Esophagus muscularis mucosa (tissue), 4 donors: Measurements from ENCODE around the gene ANO4. TPM values are rescaled to one million over a fixed set of nuclear protein-coding genes. Genes with fewer than 3 reads are reported as not detected.

Experiments used
- DNase-seq: peaks from one replicate; pipeline ENCODE4 v3.0.0-alpha.2; 2017; ENCODE audit errors: extremely low spot score
- H3K27ac ChIP-seq, 4 donors: fragments of 200-600 bp; sonication (generic); replicated peaks in 1 of 4; 1 replicate in 3 of 4; 2 replicates in 1 of 4; pipeline ENCODE4 v1.5.1; 2016 to 2019; ENCODE audit warnings: mild to moderate bottlenecking in 1 of 4
- H3K27me3 ChIP-seq, 4 donors: fragments of 200-600 bp; sonication (generic); one replicate each; pipeline versions ENCODE4 v1.5.1 to v1.6.0; 2016 to 2019
- H3K36me3 ChIP-seq, 4 donors: fragments of 200-600 bp; sonication (generic); one replicate each; pipeline ENCODE4 v1.5.1; 2016 to 2019
- H3K4me1 ChIP-seq, 4 donors: fragments of 200-600 bp; sonication (generic); one replicate each; pipeline ENCODE4 v1.5.1; 2016 to 2019
- H3K4me3 ChIP-seq, 4 donors: fragments of 200-600 bp; sonication (generic); 1 replicate in 2 of 4; 2 replicates in 2 of 4; pipeline ENCODE4 v1.5.1; 2016 to 2019; ENCODE audit warnings: mild to moderate bottlenecking in 4 of 4, moderate library complexity in 1 of 4
- H3K9me3 ChIP-seq, 4 donors: fragments of 200-600 bp; sonication (generic); 1 replicate in 3 of 4; 2 replicates in 1 of 4; pipeline ENCODE4 v1.5.1; 2016 to 2019
- CTCF ChIP-seq, 3 experiments: fragments of 200-600 bp in 2 of 3; fragments of 450-650 bp in 1 of 3; sonication (generic) in 2 of 3; IDR thresholded peaks; one replicate each; pipeline ENCODE4 v1.5.1; 2017 to 2019; ENCODE audit warnings: antibody characterized with exemption in 3 of 3, mild to moderate bottlenecking in 2 of 3, moderate library complexity in 1 of 3
- EP300 ChIP-seq: sonication (generic); formaldehyde crosslinking; IDR thresholded peaks from one replicate; pipeline ENCODE4 v1.6.1; 2017; ENCODE audit warnings: antibody characterized with exemption
- POLR2A ChIP-seq: fragments of 450-650 bp; IDR thresholded peaks from one replicate; pipeline ENCODE4 v1.6.1; 2017; ENCODE audit warnings: antibody characterized with exemption, moderate library complexity, mild to moderate bottlenecking, low read depth
- POLR2AphosphoS5 ChIP-seq, 2 donors: sonication (generic); formaldehyde crosslinking; IDR thresholded peaks; one replicate each; pipeline ENCODE4 v1.6.1; 2017; ENCODE audit warnings: antibody characterized with exemption in 2 of 2
- WGBS: methylation state at CpG from one replicate; pipeline ENCODE4 v1.1.5; 2018; 5-methylcytosine and 5-hydroxymethylcytosine counted together
- intact Hi-C: fragments of 100-400 bp; cut with DNase I; formaldehyde crosslinking; loops from one replicate; pipeline ENCODE4 v1.15.1; 2023
- total RNA-seq, 4 donors: library from RNA; depleted of rRNA; stranded (reverse); fragments of >200 nt; gene quantifications; one replicate each; pipeline versions ENCODE4 v1.1.0 to v1.2.1, GENCODE V29; 2016

The ANO4 gene
- total RNA-seq, 4 donors from 2014 or later, result 0.06 to 0.17 TPM; not detected in 2

DNA sequence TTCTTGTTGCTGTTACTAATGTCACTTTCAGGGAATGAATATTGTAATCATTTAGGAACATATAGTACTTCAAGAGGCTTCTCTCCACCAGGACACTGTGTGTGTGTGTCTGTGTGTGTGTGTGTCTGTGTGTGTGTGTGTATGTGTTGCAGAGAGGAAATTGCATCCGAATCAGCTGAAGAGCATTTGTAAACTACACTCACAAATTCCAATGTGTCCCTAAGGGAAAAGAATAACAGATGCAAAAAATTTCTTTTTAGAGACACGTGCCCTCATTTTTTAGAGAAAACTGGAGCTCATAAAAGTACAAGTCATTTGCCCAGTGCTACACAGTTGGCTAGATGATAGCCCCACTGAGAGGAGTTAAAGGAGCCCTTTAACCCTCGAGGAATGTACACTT, 168.8 kb downstream of the ANO4 start:
- WGBS, result 44% methylated on average over 3 of the region's 3 CpGs
- no peak overlapping the region for H3K27ac ChIP-seq
- no peaks in the 10 kb centered on the region for H3K9me3 ChIP-seq
- intact Hi-C loops, result no loop called here
- H3K4me3 ChIP-seq, result no peak overlapping the region
- DNase-seq, result no peak
- H3K4me1 ChIP-seq, result no peaks in the 10 kb centered on the region
- H3K36me3 ChIP-seq, result no peaks in the 10 kb centered on the region
- peaks cover 0 to 5% (median 0%) of the 10 kb centered on the region in 4 donors for H3K27me3 ChIP-seq
- TF ChIP-seq POLR2AphosphoS5 (IDR thresholded peaks at IDR 0.05), result no peak

DNA sequence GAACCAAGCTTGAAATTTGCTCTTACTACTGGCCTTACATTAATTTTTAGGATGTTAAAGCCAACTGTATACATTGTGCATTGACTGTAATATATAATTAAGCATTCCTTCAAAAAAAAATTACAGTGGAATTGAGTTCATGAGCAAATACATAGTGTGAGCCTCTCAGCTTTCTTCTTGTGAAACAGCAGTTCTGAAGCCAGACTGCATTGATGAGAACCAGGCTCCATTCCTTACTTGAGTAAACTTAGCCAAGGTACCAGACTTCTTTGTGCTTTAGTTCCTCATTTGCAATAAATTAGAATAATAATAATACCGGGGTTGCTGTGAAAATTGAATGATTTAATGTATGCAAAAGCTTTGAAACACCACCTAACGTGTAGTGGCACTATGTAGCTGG, 169.5 kb downstream of the ANO4 start:
- WGBS, result 49% methylated on average over 2 of the region's 2 CpGs
- Histone ChIP-seq H3K27me3 (peaks cover 0 to 5% (median 0%) of the 10 kb centered on the region in 4 donors), H3K27ac (no peak overlapping the region), H3K4me1 (no peaks in the 10 kb centered on the region), H3K36me3 (no peaks in the 10 kb centered on the region), H3K4me3 (no peak overlapping the region), H3K9me3 (no peaks in the 10 kb centered on the region)
- intact Hi-C loops, result no loop called here
- TF ChIP-seq EP300 (no peak), POLR2AphosphoS5 (IDR thresholded peaks at IDR 0.05) (no peak)
- DNase-seq, result no peak

DNA sequence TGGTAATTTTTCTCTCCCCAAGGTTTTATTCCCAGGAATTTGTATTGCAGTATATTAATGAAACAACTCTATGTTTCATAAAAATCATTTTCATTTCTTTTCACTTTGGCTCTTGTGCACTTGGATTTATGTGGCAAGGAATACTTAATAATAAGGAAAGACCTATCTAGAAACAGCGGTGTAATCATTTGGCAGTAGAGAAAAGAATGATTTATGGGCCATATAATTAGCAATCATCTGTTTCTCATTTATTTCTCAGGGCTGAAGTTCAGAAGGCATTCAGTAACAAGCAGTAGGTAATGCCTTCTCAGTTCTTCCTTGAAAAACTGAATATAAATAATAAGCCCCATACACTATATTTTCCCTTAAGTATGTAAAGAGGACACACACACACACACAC, 172.6 kb downstream of the ANO4 start:
- intact Hi-C loops, result no loop called here
- Histone ChIP-seq H3K36me3 (no peaks in the 10 kb centered on the region), H3K9me3 (no peaks in the 10 kb centered on the region), H3K27me3 (no peaks in the 10 kb centered on the region), H3K4me3 (no peak overlapping the region), H3K4me1 (no peaks in the 10 kb centered on the region), H3K27ac (no peak overlapping the region)
- TF ChIP-seq CTCF (IDR thresholded peaks at IDR 0.05), result no peak
- no peak for TF ChIP-seq POLR2AphosphoS5 (IDR thresholded peaks at IDR 0.05)
- TF ChIP-seq POLR2A, result no peak
- TF ChIP-seq EP300, result no peak
- 64% methylated on average over 1 of the region's 1 CpG for WGBS
- no peak for DNase-seq

- WGBS, result 82% methylated on average over 4 of the region's 4 CpGs
- Histone ChIP-seq H3K27me3 (no peaks in the 10 kb centered on the region), H3K36me3 (no peaks in the 10 kb centered on the region)
Measured at GRCh38 chr12:100970894-100971293, 176.3 kb downstream of the ANO4 start.

DNA sequence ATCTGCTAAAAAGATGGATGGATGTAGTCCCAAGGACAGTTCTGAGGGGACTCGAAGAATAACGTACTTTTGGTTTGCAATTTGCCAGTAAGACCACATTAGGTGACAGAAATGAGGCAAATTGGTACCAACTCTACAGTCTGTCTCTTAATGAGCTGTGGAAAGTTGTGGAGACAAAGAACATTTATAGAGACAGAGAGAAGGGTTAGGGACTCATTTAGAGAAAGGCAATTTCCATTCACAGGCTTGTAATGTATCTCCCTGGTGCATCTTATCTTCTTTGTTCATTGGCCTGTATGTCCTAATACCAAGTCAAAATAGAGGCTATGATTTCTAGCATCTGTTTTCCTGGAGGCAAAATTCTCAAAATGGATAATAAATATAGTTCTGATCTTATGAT, 177.5 kb downstream of the ANO4 start:
- peaks cover 0 to 3% (median 0%) of the 10 kb centered on the region in 4 donors for H3K4me1 ChIP-seq
- intact Hi-C loops, result no loop called here
- TF ChIP-seq POLR2A, result no peak
- no peak for TF ChIP-seq CTCF (IDR thresholded peaks at IDR 0.05)
- no peak for TF ChIP-seq POLR2AphosphoS5 (IDR thresholded peaks at IDR 0.05)
- no peak for TF ChIP-seq EP300
- H3K9me3 ChIP-seq, result no peaks in the 10 kb centered on the region
- no peak for DNase-seq
- no peaks in the 10 kb centered on the region for H3K36me3 ChIP-seq
- no peak overlapping the region for H3K27ac ChIP-seq
- WGBS, result 91% methylated on average over 2 of the region's 2 CpGs
- H3K27me3 ChIP-seq, result no peaks in the 10 kb centered on the region
- no peak overlapping the region for H3K4me3 ChIP-seq

More at GRCh38 chr12:100970894-100971293, 176.3 kb downstream of the ANO4 start:
- no peaks in the 10 kb centered on the region for H3K9me3 ChIP-seq
- intact Hi-C loops, result no loop called here
- DNase-seq, result no peak
- no peak overlapping the region for H3K27ac ChIP-seq
- TF ChIP-seq EP300, result no peak
- no peak for TF ChIP-seq POLR2A
- TF ChIP-seq CTCF (IDR thresholded peaks at IDR 0.05), result no peak
- no peak for TF ChIP-seq POLR2AphosphoS5 (IDR thresholded peaks at IDR 0.05)
- peaks cover 0 to 3% (median 0%) of the 10 kb centered on the region in 4 donors for H3K4me1 ChIP-seq
- no peak overlapping the region for H3K4me3 ChIP-seq

DNA sequence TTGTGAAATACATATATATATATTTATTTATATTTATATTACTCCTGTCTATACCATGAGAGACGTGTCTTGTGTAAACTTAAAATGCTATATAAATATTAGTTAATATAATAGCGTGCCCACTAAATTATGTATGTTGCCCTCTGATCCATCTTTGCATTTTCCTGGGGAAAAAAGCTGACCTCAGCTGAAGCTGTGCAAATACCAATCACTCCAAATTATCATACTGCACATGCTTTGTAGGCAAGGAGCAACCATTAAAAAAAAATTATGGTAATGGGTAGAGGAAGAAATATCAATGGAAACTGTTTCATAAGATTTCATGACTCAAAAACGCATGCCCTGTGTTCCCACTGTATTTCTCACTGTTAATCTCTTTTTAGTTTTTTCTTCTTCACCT, 179.8 kb downstream of the ANO4 start:
- Histone ChIP-seq H3K36me3 (no peaks in the 10 kb centered on the region), H3K9me3 (no peaks in the 10 kb centered on the region), H3K27ac (no peak overlapping the region), H3K4me1 (peaks cover 0 to 3% (median 0%) of the 10 kb centered on the region in 4 donors), H3K27me3 (no peaks in the 10 kb centered on the region), H3K4me3 (no peak overlapping the region)
- WGBS, result 63% methylated on average over 3 of the region's 3 CpGs
- DNase-seq, result no peak
- intact Hi-C loops, result no loop called here
- no peak for TF ChIP-seq POLR2AphosphoS5 (IDR thresholded peaks at IDR 0.05)
- TF ChIP-seq CTCF (IDR thresholded peaks at IDR 0.05), result no peak
- no peak for TF ChIP-seq EP300
- TF ChIP-seq POLR2A, result no peak
